GM19372 (cell line): Measurements from ENCODE around the gene NR1H4.
"Not testable (repeated sequence)": the region's sequence is repeated elsewhere in the genome, so short reads cannot be mapped to it uniquely, and the experiment has no call there.

Experiments used
- ATAC-seq: cut with Tn5 transposase; IDR thresholded peaks from one replicate; pipeline ENCODE4 v1.9.1; 2021; ENCODE audit warnings: mild to moderate bottlenecking, low read depth, moderate library complexity; ENCODE audit not compliant: unreplicated experiment

The NR1H4 gene

DNA sequence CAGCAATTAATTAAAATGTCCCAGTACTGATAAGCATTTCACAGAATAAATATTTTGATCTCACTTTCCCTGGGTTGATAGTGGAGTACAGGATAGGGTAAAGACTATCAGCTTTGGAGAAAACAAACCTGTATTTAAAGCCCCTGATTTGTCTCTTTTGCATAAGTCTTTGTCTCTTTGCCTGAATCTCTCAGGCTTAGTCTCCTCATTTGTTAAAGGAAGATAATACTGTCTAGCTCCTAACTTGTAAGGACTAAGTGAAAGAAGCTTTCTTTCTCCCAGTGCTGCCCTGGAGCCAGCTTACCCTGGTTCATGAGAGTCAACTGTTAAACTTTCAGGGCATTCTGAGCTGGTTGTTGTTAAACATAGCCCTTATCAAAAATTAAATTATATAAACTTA, 5.5 kb upstream of the NR1H4 start:
- no peak for ATAC-seq

GRCh38 chr12:100472325-100472724, 1.3 kb upstream of the NR1H4 start:
- no peak for ATAC-seq

- ATAC-seq, result no peak
Measured at GRCh38 chr12:100473050-100473715, 483 bp upstream of the NR1H4 start.

DNA sequence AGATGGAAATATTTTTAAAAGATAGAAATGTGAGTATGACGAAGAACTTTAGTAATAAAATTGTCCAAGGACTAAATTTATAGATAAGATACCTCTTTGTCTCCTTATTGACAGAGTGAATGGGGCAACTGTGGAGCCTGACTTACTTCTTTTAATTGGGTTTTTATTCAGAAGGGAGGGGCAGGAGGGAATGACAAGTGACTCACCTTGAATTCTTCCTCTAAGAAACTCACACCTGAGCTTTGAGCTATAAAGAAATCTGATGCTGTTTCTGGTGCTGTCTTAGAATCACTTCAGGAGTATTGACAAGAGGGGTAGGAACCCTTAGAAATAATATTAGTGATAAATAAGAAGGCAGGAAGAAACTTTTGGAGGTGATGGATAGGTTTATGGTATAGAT, 951 bp downstream of the NR1H4 start:
- no peak for ATAC-seq

GRCh38 chr12:100476013-100476751, 2.5 kb downstream of the NR1H4 start:
- ATAC-seq, result no peak

GRCh38 chr12:100481021-100481420, 7.4 kb downstream of the NR1H4 start:
- ATAC-seq, result no peak

- ATAC-seq, result no peak
Measured at GRCh38 chr12:100484183-100484886, 10.7 kb downstream of the NR1H4 start.

DNA sequence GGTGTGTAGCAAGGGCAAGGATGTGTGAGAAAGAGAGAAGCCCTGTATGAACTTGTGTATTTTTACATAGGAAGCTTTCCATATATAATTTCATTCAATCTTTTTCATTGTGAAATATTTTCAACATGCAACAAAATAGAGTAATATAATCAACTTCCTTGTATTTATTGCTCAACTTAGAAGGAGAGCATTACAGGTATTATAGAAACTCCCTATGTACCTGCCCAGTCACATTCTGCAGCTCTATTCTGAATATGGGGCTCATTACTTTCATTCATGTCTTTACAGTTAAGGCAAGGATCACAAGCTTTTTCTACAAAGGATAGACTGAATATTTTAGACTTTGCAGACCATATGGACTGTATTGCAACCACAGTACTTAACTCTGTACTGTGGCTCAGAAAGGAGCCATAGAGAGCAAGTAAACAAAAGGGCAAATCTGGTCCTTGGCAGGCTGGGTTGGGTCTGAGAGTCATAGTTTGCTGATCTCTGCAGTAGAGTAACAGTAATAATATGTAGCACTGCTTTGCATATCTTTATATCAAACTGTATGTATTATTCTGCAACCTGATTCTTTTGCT, 11.3 kb downstream of the NR1H4 start:
- ATAC-seq, result no peak

- ATAC-seq, result no peak
Measured at GRCh38 chr12:100485983-100486382, 12.3 kb downstream of the NR1H4 start.

GRCh38 chr12:100489251-100489820, 15.7 kb downstream of the NR1H4 start:
- ATAC-seq, result no peak

GRCh38 chr12:100490056-100490455, 16.4 kb downstream of the NR1H4 start:
- no peak for ATAC-seq

GRCh38 chr12:100491104-100491503, 17.4 kb downstream of the NR1H4 start:
- no peak for ATAC-seq

DNA sequence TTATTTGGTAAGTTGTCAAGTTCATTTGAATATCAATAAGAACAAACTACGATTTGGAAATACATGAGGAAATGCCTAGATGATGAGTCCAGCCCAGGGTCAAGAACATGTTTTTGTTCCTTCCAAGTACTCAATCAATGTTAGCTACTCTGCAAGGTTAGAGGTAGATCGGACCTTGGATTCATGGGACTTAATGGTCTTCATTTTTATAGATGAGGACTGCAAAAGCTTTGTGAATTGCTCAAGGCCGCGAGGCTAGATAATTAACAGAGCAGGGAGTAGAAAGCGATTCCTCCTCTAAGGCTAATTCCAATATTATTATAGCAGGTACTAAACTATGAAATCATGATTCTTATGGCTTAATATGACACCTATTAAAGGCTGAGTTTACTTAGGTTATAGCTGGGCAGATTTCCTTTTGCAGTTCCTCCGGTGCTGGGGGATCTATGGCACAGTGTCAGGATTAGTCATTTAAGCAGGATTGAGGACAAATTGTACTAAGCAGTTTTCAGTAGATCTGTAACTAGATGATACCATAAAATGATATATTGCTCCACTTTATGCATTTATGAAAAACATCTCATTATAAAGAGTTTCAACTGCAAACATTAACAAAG, 19.8 kb downstream of the NR1H4 start:
- ATAC-seq, result no peak

- no peak for ATAC-seq
Measured at GRCh38 chr12:100494026-100494425, 20.4 kb downstream of the NR1H4 start.

DNA sequence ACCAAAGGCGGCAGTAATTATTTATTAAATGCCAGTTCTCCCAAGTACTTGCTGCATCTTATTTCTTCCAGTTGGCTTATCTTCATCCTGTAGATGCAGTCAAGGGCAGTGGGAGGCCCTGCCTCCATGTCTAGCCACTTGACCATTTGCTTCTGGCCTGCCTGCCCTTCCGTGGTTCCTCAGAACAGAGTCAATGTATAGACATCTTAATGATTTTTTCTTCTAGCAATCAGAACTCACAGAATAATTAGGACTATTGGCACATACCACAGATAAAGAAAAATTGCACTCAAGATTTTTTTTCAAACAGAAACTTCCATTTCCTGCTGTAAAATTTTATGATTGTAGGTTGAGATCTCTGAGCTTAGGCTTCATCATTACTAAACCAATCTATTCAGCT, 20.9 kb downstream of the NR1H4 start:
- ATAC-seq, result no peak

DNA sequence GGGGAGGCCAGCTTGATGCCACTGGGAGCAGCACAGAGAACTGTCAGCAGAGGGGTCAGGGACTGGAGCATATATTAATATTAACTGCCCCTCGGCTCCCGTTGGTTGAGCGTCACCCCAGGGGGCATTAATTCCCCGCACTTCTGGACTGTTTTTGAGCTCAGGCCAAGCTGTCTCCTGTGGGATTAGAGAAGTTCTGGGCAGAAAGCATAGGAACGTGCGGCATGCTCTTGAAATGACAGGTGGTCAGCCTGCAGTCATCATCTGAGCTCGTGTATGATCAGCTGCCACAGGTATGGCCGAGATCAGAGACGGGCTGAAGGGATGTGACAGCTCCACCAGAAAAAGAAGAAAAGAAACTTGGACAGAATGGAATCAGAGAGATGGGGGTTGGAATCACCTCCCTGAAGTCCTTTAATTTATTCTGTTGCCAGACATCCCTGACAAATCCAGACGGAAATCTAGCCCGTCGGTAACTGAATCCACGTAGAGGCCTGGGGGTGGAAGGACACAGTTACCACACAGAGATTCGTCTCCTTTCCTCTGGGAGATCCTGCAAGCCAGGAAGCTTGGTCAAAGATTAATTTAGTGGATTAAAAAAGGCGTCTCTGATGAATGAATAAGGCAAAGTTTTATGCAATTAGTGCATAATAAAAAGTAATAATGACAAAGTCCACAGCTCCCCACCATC, 23.6 kb downstream of the NR1H4 start:
- no peak for ATAC-seq

- no peak for ATAC-seq
Measured at GRCh38 chr12:100498141-100498540, 24.5 kb downstream of the NR1H4 start.

DNA sequence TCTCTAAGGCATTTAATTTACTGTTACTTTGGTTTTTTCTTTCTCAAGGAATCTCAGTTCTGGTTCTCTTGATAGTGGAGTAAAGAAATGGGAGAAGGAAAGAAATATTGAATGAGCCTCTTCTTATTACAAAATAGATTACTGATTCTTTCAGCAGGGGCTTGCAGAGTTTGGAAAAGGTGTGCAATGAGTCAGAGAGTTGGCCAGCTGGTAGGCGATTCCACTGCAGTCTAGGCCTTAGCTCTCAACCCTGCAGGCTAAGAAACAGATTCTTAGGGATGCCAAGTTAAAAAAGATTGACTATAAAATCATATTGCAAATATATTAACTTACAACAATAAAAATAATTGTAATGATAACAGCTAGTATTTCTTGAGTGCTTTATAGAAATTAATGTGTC, 25.8 kb downstream of the NR1H4 start:
- ATAC-seq, result no peak

DNA sequence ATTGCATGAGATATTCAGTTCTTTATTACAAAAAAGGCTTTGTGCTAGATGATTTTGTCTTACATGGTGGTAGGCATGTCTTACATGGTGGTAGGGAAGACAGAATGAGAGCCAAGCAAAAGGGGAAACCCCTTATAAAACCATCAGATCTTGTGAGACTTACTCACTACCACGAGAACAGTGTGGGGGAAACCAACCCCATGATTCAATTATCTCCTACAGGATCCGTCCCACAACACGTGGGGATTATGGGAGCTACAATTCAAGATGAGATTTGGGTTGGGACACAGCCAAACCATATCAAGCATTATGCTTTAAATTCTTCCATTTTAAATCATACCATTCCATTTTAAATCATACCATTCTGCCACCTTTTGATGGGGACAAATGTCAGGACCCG, 29.1 kb downstream of the NR1H4 start:
- not testable (repeated sequence) for ATAC-seq

DNA sequence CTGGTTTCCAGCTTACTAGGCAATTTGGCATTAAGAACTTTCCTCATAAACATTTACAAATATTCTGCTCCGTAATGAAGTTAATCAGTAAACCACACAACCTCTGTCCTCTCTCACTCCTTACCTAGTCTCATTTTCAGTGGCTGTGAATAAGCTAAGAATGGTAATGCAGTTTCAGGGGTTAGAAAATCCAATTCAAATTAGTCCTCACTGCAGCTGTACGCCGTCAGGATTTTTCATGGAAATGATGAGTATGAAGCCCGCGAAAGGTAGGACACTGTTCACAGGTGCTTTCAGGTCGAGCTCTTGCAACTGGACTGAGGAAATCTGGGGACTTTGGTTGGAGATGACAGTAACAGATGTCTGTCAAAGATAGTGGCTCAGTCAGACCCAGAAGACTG, 29.6 kb downstream of the NR1H4 start:
- ATAC-seq, result no peak
